GM18508 (cell line): ENCODE results near the gene VASN.

Experiments
- ATAC-seq: cut with Tn5 transposase; IDR thresholded peaks from one replicate; pipeline ENCODE4 v1.9.1; 2021; ENCODE audit warnings: moderate number of reproducible peaks; ENCODE audit not compliant: insufficient read depth, unreplicated experiment

Gene VASN

DNA sequence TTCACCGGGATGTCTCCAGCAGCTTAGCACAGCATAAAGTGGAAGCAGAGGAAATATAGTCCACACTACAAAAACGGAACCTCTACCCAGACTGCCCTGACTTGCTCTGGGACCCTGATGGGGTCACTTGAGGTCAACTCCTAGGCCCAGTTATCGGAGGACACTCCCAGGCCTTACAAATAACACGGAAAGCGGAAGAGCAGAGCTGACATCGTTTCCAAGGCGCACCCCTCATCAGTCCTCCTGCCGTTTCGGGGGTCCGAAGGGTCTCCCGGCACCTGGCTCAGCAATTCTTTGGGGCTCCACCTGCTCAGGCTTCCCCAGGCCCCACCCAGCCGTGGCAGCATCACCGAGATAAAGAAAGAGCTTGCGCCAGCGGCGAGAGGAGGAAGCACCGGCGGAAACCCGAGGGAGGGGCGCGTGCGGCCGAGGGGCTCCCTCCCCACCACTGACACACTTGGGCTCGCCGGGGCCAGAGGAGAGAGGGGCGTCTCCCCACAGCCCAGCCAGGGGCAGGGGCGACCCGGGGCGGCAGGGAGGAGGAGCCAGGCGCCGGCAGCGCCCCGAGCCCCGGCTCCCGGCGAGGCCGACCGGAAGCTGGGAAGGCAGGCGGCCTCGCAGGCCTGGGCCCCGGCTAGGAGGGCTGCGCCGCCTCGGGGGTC is 44.0 kb downstream of the VASN start:
- ATAC-seq, result no peak

DNA sequence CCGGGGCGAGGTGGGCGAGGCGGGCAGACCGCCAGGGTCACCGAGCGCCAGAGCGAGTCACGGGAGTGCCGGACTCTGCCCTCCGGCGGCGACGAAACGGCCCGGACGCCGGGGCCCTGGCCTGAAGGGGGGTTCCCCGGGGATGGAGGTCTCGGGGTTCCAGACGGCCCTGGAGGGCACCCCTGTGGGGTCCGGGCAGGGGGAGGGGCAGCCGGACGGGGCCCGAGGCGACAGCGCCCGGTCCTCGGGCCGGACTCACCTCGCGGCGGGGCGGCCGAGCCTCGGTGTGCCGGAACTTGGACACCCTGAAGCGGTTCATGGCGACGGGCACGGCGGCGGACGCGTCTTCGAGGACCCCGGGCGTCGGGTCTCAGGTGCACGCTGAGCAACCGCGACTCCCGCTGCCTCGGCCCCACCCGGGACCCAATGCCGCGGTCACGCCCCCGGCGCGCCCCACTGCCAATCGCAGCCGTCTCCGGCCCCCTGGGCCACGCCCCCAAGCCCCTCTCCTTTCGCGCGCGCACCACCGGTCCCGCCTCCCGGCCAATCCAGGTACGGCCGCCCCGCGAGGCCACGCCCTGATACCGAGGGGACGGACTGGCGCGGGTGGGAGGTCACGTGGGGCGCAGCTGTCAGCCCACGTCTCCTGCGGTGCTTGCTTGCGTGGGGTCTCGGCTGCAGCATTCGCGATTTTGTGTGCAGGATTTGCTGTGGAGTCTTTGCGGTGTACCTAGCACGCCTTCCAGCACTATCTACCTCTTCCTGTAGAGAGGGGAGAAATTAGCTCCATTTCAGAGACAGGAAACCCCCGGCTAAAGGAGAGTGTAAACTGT is 44.8 kb downstream of the VASN start, which contains the start of gene CORO7:
TSS of gene CORO7 (minus strand) at position 397 of the 833 bp plus-strand sequence. CDS start at position 319, 78 bp downstream.
- ATAC-seq, result no peak

DNA sequence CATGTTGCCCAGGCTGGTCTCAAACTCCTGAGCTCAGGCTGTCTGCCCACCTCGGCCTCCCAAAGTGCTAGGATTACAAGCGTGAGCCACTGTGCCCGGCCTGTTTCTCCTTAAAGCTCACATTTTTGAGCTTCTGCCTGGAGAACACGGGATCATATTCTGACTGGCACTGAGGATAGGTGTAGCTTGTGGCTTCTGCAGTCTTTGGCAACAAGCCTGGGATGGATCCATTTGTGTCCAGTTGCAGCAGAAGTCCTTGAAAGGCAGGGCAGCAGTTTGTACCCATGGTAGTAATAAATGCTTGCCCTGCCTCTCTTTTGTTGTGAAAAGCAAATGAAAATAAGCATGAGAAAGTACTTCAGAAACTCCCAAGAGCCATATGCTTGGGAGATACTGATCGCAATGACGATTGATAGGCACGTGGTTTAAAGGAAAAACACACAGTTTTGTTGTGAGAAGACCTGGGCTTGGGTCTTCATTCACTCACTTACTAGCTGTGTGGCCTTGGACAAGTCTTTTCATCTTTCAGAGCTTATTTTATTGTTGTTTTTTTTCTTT is 47.8 kb downstream of the VASN start:
- no peak for ATAC-seq

DNA sequence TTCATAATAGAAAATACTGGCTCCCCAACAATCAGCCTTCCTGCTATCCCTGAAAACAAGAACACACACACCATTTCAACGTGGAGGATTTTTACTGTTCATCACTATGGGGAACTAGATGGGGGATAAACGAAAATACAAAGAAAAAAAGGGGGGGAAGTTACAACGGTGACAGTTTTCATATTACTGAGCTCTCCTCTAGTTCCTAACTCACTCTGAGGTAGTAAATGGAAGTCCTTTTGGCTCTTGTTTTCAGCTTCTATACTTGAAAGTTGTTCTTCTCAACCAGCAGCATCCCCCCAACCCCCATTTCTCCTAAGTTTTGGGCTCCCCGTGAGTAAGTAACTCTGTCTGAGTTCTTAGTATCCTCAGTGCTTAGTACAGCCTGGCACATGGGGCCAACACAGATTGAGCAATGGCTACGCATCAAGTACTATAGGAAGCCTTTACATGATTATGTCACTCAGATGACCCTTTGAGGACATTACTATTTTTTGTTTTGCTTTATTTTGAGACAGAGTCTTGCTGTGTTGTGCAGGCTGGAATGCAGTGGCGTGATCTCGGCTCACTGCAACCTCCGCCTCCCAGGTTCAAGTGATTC is 49.0 kb downstream of the VASN start:
- no peak for ATAC-seq

DNA sequence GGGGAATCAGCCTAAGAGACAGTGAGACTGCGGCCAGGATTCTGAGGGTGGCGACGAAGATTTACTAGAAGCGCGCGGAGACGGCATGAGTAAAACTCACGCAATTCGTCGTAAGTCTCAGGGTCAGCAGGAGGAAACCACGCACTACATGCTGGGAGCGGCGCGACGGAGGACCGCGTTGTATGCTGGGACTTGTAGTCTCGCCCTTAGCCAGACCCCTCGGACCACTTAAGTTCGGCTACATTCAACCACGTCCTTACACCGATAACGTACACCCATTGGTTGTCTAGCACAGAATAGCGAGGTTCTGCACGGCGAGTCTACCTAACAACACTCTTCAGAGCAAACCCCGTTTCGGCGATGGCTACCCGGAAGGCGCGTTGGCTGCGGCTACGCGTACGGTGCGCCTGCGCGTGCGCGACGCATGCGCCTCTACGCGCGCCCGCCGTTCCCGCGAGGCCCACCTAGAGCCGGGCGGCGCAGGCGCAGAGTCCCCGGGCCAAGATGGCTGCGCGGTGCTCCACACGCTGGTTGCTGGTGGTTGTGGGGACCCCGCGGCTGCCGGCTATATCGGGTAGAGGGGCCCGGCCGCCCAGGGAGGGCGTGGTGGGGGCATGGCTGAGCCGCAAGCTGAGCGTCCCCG is 53.9 kb downstream of the VASN start, which contains the start of gene DNAJA3:
TSS of gene DNAJA3 (plus strand) at position 491 of the 643 bp plus-strand sequence. CDS start at position 505, 14 bp downstream.
- ATAC-seq, result peak; percentile 77

DNA sequence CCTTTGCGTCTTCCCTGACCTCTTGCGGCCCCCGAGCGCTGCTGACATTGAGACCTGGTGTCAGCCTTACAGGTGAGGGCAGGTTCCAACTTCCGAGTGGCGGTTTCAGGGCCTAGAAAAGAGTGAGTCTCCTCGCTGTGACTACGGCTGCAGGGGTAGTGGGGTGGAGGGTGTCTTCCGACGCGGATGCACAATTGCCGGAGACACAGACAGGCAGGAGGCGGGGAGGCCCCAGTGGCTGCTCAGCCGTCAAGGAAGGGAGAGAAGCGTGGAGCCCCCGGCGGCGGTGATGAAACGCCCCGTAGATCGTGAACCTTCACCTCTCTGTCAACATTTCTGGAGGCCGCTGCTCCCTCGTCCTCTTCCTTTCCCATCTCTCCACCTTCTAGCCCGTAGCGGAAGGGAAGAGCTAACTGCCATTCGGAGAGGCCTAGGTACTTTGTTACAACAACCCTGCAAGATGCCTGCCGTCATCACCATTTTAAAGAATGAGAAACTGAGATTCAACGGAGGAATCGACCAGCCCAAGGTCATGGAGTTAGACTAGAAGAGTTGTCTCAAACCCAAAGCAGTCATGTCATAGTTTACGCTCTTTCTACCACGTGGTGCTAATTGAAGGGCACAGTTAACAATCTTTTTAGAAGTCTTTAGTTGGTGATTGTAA is 54.5 kb downstream of the VASN start:
- ATAC-seq, result peak; percentile 8

DNA sequence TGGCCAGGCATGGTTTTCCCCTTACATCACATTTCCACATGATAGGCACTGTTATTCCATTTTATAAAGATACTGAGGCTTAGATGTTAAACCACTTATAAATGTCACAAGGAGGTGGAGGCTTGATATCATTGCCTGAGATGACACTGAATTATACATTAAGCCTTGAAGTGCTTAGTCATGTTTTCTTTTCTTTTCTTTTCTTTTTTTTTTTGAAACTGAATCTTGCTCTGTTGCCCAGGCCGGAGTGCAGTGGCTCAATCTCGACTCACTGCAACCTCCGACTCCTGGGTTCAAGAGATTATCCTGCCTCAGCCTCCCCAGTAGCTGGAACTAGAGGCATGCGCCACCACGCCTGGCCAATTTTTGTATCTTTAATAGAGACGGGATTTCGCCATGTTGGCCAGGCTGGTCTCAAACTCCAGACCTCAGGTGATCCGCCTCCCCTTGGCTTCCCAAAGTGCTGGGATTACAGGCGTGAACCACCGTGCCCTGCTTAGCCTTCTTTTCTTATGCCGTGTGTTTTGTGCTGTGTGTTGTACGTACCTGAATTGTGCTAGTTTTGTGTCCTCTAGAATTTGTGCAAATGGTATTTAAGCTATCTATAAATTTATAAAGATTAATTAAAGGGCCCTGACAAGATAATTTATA is 55.2 kb downstream of the VASN start:
- no peak for ATAC-seq

DNA sequence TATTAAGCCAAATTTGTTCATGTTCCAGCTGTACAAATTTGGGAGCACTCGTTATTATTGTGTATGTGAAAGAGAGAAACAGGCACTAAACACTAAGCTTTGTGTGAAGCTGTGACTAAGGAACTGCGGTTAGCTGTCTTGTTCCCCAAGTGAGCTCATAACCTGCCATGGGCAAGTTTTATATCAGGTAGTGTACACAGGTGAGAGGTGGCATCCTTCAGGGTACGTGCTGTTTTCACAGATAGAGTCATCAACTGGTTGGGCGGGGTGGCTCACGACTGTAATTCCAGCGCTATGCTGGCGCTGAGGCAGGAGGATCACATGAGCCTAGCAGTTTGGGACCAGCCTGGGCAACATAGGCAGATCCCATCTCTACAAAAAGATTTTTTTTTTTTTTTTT is 56.9 kb downstream of the VASN start:
- no peak for ATAC-seq

DNA sequence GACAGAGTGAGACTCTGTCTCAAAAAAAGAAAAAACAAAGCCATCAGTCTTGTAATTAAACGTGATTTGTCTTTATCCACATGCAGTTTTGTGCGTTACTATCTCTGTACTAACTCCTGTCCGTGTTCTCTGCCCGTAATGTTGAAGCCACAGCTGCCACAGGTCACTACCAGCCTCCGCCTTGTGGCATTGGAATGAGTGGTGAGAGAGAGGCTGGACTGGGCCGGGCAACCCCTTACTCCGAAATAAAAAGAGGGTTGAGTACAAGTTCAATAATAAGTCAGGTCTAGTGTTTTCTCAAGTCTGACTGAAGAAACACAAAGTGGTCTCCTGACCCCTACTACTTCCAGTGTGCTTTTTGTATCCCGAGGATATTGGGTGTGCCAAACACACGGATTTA is 59.4 kb downstream of the VASN start:
- no peak for ATAC-seq
